NCI-H187 treated with DMSO at 0.1 percent for 48 hours (cell line): ENCODE data around the gene MOB2.

ENCODE experiments used
- DNase-seq: peaks from one replicate; lab custom pipeline; 2025; lab: John Stamatoyannopoulos, UW

MOB2 gene

GRCh38 chr11:1503708-1504104, 17.1 kb upstream of the MOB2 start:
- no peak for DNase-seq

DNA sequence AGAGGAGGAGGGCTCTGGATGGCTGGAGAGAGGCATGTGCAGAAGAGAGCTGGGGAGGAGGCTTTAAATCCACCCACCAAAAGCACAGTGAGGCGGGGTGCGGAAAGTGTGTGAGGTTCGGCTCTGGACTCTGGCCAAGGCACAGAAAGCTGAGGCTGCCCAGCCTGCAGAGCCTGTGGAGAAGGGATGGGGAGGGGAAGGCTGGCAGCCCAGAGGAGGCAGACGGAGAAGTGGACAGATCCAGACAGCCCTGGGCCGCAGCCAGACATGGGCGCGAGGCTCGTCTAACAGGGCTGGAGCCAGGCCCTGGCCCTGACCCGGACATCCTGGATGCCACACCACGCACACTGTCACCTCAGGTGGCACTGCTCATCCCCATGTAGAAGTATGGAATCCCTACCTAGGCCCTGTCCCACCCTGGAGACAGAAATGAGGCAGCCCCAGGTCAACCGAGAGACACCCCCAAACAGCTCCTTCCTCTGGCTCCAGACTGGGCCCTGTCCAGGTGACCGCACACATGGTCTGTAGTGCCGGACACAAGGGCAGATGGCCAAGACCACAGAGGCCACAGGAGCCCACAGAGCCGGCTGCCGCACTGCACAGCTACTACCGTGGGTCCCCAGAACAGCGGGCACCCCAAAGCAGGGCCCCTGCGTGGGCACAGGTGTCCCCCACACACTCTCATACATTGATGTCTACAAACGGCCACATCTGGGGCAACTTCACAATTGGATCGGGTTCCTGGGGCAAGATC, 16.6 kb upstream of the MOB2 start:
- no peak for DNase-seq

DNA sequence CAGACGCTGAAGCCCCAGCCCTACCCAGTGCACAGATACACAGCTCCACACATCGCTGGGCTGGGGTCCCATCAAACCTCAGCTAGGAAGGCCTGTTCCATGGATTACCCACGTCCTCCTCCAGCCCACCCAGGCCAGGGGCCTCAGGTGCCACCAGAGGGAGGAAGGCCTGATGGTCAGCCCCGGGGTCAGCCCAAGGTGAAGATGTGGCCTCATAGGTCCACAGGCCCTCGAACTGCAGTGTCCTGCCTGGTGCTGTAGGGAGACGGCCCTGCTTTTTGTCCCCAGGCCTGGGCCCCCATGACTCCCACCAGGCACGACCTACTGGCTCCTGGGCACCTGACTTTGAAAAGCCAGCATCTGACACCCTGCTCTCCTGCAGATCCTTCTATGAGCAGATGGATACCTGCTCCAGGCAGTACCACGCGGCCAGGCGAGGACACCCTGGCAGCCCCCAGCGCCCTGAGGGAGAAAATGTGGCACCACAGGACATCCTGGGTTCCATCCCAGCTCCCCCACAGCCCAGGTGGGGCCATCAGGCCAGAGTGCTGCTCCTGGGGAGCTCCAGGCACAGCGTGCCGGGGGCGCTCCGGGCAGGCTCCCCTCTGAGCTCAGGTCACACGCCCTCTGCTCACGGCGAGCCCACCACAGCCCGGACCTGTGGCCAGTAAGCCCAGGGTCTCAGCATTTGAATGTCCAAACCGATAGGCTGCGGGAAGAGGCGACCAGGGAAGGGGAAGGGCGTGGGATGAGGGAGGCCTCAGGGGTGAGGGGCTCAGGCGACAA, 15.8 kb upstream of the MOB2 start:
- DNase-seq = no peak

GRCh38 chr11:1501421-1502167, 15.0 kb upstream of the MOB2 start:
- DNase-seq = no peak

DNA sequence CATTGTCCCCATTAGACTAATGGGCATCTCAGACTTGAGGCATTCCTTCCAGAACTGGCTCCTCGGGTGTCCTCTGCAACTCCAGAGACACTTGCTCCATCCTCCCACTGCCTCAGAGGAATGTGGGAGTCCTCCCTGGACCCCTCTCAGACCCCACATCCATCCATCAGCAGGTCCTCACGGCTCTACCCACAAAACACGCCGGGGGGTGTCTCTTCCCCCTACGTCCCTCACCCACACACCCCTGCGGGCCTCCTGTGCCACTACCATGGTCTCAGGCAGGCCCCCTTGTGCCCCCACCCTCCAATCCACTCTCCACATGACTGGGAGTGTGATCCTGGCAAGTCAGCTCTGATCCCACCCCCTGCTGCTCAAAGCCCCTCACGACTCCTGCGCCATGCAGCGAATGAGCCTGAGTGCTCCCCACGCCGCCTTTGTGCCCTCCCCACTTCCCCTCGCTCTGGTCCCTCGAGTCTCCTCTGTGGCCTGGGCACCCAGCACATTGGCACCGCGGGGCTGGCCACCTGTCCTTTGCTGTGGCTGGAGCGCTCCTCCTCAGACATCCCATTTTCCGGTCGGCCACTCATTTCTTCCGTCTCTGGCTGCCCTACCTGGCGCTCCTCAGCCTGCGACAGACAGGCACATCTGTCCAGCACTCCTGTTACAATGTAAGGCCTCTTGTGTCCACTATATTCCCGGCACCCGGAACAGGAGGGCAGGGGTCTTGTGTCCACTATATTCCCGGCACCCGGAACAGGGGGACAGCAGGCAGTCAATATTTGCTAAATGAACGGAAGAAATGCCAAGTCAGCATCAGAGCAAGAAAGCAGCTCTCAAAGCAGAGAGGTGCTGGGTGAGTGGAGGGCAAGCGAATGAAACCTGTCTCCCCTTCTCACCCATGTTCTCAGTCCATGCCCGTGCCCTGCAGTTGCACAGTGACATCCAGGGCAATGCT, 14.2 kb upstream of the MOB2 start:
- no peak for DNase-seq

- no peak for DNase-seq
These were observed 13.3 kb upstream of the MOB2 start for GRCh38 chr11:1499899-1500298.

DNA sequence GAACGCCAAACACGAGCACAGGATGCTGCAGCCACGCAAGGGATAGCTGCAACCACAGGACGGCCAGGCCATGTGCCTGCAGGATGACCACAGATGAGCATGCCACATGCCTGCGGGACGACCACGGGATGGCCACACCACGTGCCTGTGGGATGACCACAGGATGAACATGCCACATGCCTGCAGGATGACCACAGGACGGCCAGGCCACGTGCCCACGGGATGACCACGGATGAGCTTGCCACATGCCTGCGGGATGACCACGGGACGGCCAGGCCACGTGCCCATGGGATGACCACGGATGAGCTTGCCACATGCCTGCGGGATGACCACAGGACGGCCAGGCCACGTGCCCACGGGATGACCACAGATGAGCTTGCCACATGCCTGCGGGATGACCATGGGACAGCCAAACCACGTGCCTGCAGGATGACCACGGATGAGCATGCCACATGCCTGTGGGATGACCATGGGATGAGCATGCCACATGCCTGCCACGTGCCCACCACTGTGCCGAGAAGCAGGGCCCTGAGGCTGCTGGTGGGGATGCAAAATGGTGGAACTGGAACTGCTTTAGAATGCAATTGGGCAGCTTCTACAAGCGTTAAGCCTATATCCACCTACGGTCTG, 12.8 kb upstream of the MOB2 start:
- DNase-seq = no peak

DNA sequence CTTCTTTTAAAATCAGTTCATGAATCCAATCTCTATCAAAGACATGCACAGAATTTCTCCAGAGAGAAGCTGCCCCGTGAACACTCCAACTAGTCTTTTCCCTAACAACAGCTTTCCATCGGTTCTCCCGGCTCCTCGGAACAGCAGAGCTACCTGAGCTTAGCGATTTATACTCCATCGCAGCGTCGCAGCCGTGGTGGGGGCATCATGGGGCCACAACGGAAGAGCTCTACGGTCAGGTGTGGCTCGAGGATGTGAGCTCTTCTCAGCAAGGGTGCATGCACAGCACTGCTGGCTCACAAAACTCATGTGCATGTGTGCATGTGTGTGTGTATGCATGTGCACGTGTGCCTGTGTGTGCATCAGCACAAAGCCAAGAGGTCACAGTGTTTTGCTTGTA, 11.7 kb upstream of the MOB2 start:
- DNase-seq = no peak

- DNase-seq = no peak
These were observed 11.0 kb upstream of the MOB2 start for GRCh38 chr11:1497600-1497999.

DNA sequence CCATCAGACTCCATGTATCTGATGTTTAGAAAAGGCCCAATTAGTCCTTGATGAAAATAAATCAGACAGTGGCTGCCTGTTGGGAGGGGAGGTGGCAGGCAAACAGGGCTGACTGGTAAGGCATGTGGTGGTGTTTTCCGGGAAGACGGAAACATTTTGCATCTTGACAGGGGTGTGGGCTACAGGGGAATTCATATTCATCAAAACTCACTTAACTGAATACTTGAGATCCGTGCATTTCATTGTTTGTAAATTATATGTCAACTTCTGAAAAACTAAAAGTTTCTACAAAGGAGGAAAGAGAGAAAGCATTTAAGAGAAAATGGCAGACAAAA, 10.1 kb upstream of the MOB2 start:
- no peak for DNase-seq

- no peak for DNase-seq
These were observed 9.6 kb upstream of the MOB2 start for GRCh38 chr11:1496091-1496760.

GRCh38 chr11:1494650-1495049, 8.1 kb upstream of the MOB2 start:
- no peak for DNase-seq

DNA sequence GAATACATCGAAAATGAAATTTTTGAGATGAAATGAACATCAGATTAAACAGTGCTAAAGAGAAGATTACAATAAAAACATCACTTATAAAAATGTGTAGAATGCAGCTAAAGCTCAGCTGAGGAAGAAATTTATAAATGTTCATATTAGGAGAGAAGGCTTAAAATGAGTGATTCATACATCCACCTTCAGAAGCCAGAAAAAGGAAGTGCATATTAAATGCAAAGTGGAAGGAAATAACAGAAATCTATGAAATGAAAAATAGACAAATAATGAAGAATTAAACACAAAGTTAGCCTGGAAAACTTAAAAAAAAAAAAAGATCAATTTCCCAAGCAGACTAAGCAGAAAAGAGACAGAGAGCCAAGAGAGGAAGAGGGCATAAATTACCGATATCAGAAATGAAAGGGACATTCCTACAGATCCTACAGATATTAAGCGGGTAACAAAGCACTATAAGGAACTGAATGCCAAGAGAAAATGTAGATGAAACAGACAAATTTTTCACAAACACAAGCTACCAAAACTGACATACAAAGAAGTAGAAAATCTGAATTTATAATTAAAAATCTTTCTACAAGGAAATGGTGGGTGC, 7.2 kb upstream of the MOB2 start:
- no peak for DNase-seq

DNA sequence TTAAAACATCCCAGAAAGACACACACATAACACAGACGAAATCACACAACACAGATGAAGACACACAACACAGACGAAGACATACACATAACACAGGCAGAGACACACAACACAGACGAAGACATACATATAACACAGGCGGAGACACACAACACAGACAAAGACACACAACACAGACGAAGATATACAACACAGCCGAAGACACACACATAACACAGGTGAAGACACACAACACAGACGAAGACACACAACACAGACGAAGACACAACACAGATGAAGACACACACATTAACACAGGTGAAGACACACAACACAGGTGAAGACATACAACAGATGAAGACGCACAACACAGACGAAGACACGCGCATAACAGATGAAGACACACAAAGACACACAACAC, 4.8 kb upstream of the MOB2 start:
- no peak for DNase-seq

GRCh38 chr11:1490651-1491050, 4.1 kb upstream of the MOB2 start:
- no peak for DNase-seq

GRCh38 chr11:1488575-1489180, 2.1 kb upstream of the MOB2 start:
- no peak for DNase-seq

DNA sequence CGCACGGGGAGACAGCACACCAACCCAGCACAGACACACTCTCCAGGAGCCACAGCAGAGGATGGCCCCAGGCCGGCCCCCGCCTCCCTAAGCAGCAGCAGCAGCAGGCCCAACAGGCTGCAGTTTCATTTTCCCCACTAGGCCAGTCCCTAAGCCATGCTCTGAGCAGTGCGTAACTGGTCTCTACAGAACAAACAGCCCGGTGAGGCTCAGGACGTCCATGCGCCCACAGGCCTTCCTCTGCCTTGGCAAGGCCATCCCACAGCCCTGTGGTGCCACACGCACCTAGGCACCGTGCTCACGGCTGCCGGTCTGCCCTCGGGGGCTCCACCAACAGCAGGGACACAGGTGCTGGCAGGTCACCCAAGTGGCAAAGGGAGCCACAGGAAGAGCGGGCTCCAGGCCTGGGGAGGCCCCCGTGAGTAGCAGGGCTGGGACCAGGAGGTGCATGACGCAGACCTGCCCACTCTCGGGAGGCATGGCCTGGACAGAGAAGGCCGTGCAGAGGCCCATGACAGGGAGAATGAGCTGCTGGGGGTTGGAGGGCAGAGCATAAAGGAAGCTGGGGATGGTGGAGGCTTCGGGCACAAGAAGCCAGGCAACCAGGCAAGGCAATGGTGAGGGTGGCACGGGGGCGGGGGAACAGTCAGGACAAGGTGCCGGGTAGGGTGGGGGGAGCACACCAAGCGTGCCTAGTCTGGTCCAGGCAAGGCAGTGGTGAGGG, 1.4 kb upstream of the MOB2 start:
- DNase-seq = no peak

GRCh38 chr11:1487091-1487850, 692 bp upstream of the MOB2 start:
- no peak for DNase-seq

DNA sequence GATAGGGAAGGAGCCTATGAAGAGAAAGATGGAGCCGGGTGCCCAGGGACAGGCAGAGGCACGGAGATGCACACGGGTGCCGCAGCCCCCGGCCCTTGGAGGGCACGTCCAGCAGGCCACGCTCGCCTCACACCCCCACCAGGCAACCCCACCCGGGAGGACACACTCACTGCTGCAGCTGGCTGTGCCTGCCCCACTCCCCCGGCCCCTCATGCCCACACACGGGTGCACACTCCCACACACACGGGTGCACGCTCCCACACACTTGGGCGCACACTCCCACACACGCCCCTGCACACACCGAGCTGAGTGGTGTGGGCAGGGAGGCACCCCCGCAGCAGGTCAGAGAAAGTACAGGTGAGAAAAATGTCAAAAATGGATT, 1.1 kb downstream of the MOB2 start:
- no peak for DNase-seq
